ENCODE data around the gene PBX4.

PBX4 gene

DNA sequence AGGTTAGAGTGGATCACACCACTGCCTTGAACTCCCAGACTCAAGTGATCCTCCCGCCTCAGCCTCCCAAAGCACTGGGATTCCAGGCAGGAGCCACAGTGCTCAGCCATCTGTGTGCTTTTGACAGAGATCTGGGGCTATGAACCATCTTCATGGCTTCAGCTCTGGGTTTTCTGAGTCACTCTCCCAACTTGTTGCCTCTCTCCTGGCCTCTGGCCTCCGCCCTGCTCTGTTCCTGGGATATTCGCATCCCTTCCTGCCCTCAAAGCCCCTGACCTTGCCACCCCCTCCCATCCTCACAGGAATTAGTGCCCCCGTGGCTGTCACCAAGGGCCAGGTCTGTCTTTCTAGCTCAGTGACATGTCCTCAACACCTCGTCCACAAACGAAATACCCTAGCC, 30.7 kb upstream of the PBX4 start:
- H3K9ac ChIP-seq (ENCODE audit: low read length) = no peak overlapping the region
- H3F3A ChIP-seq (ENCODE audit: insufficient read depth) = peaks cover 2% of the 10 kb centered on the region
- H3K4me2 ChIP-seq (ENCODE audit: low read depth, low read length, poor library complexity, severe bottlenecking) = no peak overlapping the region
- no peak overlapping the region for H3K27ac ChIP-seq (ENCODE audit: low read depth, low read length)
- no peaks in the 10 kb centered on the region for H4K20me1 ChIP-seq (ENCODE audit: low read depth, low read length)
- H3K9me2 ChIP-seq (replicated peaks; ENCODE audit: insufficient read depth, low read length) = no peaks in the 10 kb centered on the region
- H2AFZ ChIP-seq (ENCODE audit: low read depth, low read length, severe bottlenecking) = no peak overlapping the region
- H3K79me2 ChIP-seq (ENCODE audit: insufficient read depth, low read length) = no peaks in the 10 kb centered on the region
- H3K9me3 ChIP-seq (ENCODE audit: insufficient read depth, low read length) = no peaks in the 10 kb centered on the region
- TF ChIP-seq EZH2phosphoT487 (conservative IDR thresholded peaks at IDR 0.05; ENCODE audit: low read length) (no peak), CTCF (IDR thresholded peaks at IDR 0.05; ENCODE audit: insufficient read depth, low read length, poor library complexity, severe bottlenecking) (no peak)
- H3K36me3 ChIP-seq (ENCODE audit: low read length) = no peaks in the 10 kb centered on the region
- no peaks in the 10 kb centered on the region for H3K27me3 ChIP-seq (ENCODE audit: low read length)
- no peak overlapping the region for H3K4me3 ChIP-seq (ENCODE audit: insufficient read depth, low read length, poor library complexity, severe bottlenecking)

GRCh38 chr19:19647037-19647835, 28.7 kb upstream of the PBX4 start:
- H3K4me3 ChIP-seq (ENCODE audit: insufficient read depth, low read length, poor library complexity, severe bottlenecking) = no peak overlapping the region
- H3K36me3 ChIP-seq (ENCODE audit: low read length) = no peaks in the 10 kb centered on the region
- H3F3A ChIP-seq (ENCODE audit: insufficient read depth) = peaks cover 8% of the 10 kb centered on the region
- H3K79me2 ChIP-seq (ENCODE audit: insufficient read depth, low read length) = peaks cover 12% of the 10 kb centered on the region
- no peak overlapping the region for H3K9ac ChIP-seq (ENCODE audit: low read length)
- no peaks in the 10 kb centered on the region for H3K9me3 ChIP-seq (ENCODE audit: insufficient read depth, low read length)
- H3K27me3 ChIP-seq (ENCODE audit: low read length) = no peaks in the 10 kb centered on the region
- no peaks in the 10 kb centered on the region for H3K9me2 ChIP-seq (replicated peaks; ENCODE audit: insufficient read depth, low read length)
- H2AFZ ChIP-seq (ENCODE audit: low read depth, low read length, severe bottlenecking) = no peak overlapping the region
- H3K27ac ChIP-seq (ENCODE audit: low read depth, low read length) = no peak overlapping the region
- no peak for TF ChIP-seq CTCF (IDR thresholded peaks at IDR 0.05; ENCODE audit: insufficient read depth, low read length, poor library complexity, severe bottlenecking)
- TF ChIP-seq EZH2phosphoT487 (conservative IDR thresholded peaks at IDR 0.05; ENCODE audit: low read length) = no peak
- no peaks in the 10 kb centered on the region for H4K20me1 ChIP-seq (ENCODE audit: low read depth, low read length)
- no peak overlapping the region for H3K4me2 ChIP-seq (ENCODE audit: low read depth, low read length, poor library complexity, severe bottlenecking)

GRCh38 chr19:19645233-19645870, 26.9 kb upstream of the PBX4 start:
- Histone ChIP-seq H3K4me3 (ENCODE audit: insufficient read depth, low read length, poor library complexity, severe bottlenecking) (no peak overlapping the region), H3F3A (ENCODE audit: insufficient read depth) (peaks cover 8% of the 10 kb centered on the region), H3K4me2 (ENCODE audit: low read depth, low read length, poor library complexity, severe bottlenecking) (no peak overlapping the region), H4K20me1 (ENCODE audit: low read depth, low read length) (no peaks in the 10 kb centered on the region), H3K9ac (ENCODE audit: low read length) (no peak overlapping the region), H3K9me2 (replicated peaks; ENCODE audit: insufficient read depth, low read length) (no peaks in the 10 kb centered on the region), H3K36me3 (ENCODE audit: low read length) (no peaks in the 10 kb centered on the region), H3K27ac (ENCODE audit: low read depth, low read length) (no peak overlapping the region), H2AFZ (ENCODE audit: low read depth, low read length, severe bottlenecking) (no peak overlapping the region), H3K9me3 (ENCODE audit: insufficient read depth, low read length) (no peaks in the 10 kb centered on the region), H3K79me2 (ENCODE audit: insufficient read depth, low read length) (peaks cover 22% of the 10 kb centered on the region), H3K27me3 (ENCODE audit: low read length) (no peaks in the 10 kb centered on the region)
- no peak for TF ChIP-seq EZH2phosphoT487 (conservative IDR thresholded peaks at IDR 0.05; ENCODE audit: low read length)
- TF ChIP-seq CTCF (IDR thresholded peaks at IDR 0.05; ENCODE audit: insufficient read depth, low read length, poor library complexity, severe bottlenecking) = no peak
